ENCODE results near the gene SSU72. TPM values are rescaled to one million over a fixed set of nuclear protein-coding genes. Genes with fewer than 3 reads are reported as not detected.

Gene SSU72
- total RNA-seq, 6 experiments from 2014 or later = 46.6 to 72.6 (median 63.8) TPM

GRCh38 chr1:1622010-1622787, 47.5 kb upstream of the SSU72 start:
- Histone ChIP-seq H3K4me1 (peaks cover 0 to 3% (median under 1%) of the 10 kb centered on the region in 4 donors), H3K27me3 (no peaks in the 10 kb centered on the region), H3K4me3 (no peak overlapping the region), H3K27ac (no peak overlapping the region), H3K36me3 (peaks cover 0 to 4% (median 0%) of the 10 kb centered on the region in 4 donors), H3K9me3 (no peaks in the 10 kb centered on the region)
- ATAC-seq (no peak), DNase-seq (peak in 1 of 3 donors; percentile 45)
- no CpG with 5 or more reads among the region's 21 CpGs for WGBS (ENCODE audit: insufficient coverage, low coverage, low lambda C conversion rate, missing lambda C conversion rate)
- TF ChIP-seq CTCF (IDR thresholded peaks at IDR 0.05) = no peak
- no peak for TF ChIP-seq POLR2A (IDR thresholded peaks at IDR 0.05)
- intact Hi-C loops (cut with DNase I) = loop anchor here in 1 of 2 donors (10.0 kb wide), 1 partner anchor 53 kb away; no protein-coding TSS in a partner anchor

- peaks cover 0 to 12% (median 5%) of the 10 kb centered on the region in 4 donors for H3K4me1 ChIP-seq
- H3K27ac ChIP-seq = no peak overlapping the region
- TF ChIP-seq POLR2A (IDR thresholded peaks at IDR 0.05) = no peak
- TF ChIP-seq CTCF (IDR thresholded peaks at IDR 0.05) = no peak
- H3K9me3 ChIP-seq = no peaks in the 10 kb centered on the region
- WGBS (ENCODE audit: insufficient coverage, low coverage, low lambda C conversion rate, missing lambda C conversion rate) = no CpG with 5 or more reads among the region's 31 CpGs
- H3K36me3 ChIP-seq = peaks cover 0 to 4% (median 0%) of the 10 kb centered on the region in 4 donors
- DNase-seq (peak in 1 of 3 donors; percentile 47), ATAC-seq (no peak)
- no peak overlapping the region for H3K4me3 ChIP-seq
- intact Hi-C loops (cut with DNase I) = loop anchor here in 1 of 2 donors (10.0 kb wide), 1 partner anchor 53 kb away; no protein-coding TSS in a partner anchor
- no peaks in the 10 kb centered on the region for H3K27me3 ChIP-seq
These were observed 46.7 kb upstream of the SSU72 start for GRCh38 chr1:1621173-1622009.

GRCh38 chr1:1620433-1621139, 45.9 kb upstream of the SSU72 start:
- intact Hi-C loops (cut with DNase I) = loop anchor here in 1 of 2 donors (10.0 kb wide), 1 partner anchor 54 kb away; no protein-coding TSS in a partner anchor
- H3K27me3 ChIP-seq = no peaks in the 10 kb centered on the region
- ATAC-seq = no peak
- H3K27ac ChIP-seq = no peak overlapping the region
- H3K9me3 ChIP-seq = no peaks in the 10 kb centered on the region
- TF ChIP-seq POLR2A (IDR thresholded peaks at IDR 0.05) (no peak), CTCF (IDR thresholded peaks at IDR 0.05) (peak in 1 of 4 donors; percentile 1)
- no peak overlapping the region for H3K4me3 ChIP-seq
- peaks cover 0 to 4% (median 0%) of the 10 kb centered on the region in 4 donors for H3K36me3 ChIP-seq
- H3K4me1 ChIP-seq = peaks cover 0 to 13% (median 5%) of the 10 kb centered on the region in 4 donors
- peak in 1 of 3 donors; percentile 46 for DNase-seq
- WGBS (ENCODE audit: insufficient coverage, low coverage, low lambda C conversion rate, missing lambda C conversion rate) = 56% methylated on average over 3 of the region's 16 CpGs

- WGBS (ENCODE audit: insufficient coverage, low coverage, low lambda C conversion rate, missing lambda C conversion rate) = no CpG with 5 or more reads among the region's 14 CpGs
- TF ChIP-seq POLR2A (IDR thresholded peaks at IDR 0.05) (no peak), CTCF (IDR thresholded peaks at IDR 0.05) (peak in 3 of 4 donors; percentile 8 to 23 (median 12))
- ATAC-seq = peak in 1 of 4 donors; percentile 6
- peaks cover 0 to 13% (median 5%) of the 10 kb centered on the region in 4 donors for H3K4me1 ChIP-seq
- no peak overlapping the region for H3K27ac ChIP-seq
- H3K27me3 ChIP-seq = no peaks in the 10 kb centered on the region
- H3K36me3 ChIP-seq = peaks cover 0 to 4% (median 0%) of the 10 kb centered on the region in 4 donors
- intact Hi-C loops (cut with DNase I) = loop anchor here in 1 of 2 donors (10.0 kb wide), 1 partner anchor 55 kb away; no protein-coding TSS in a partner anchor
- peak in 2 of 3 donors; percentile 61 to 91 for DNase-seq
- no peak overlapping the region for H3K4me3 ChIP-seq
- no peaks in the 10 kb centered on the region for H3K9me3 ChIP-seq
These were observed 45.3 kb upstream of the SSU72 start for GRCh38 chr1:1619917-1620361.
